Measurements from ENCODE around the gene AKAP11. TPM values are rescaled to one million over a fixed set of nuclear protein-coding genes. Genes with fewer than 3 reads are reported as not detected.

The AKAP11 gene
- total RNA-seq, 1 experiment from 2014 or later, result 17.2 TPM

Other genes starting within 250 kb of the AKAP11 start
- gene DGKH, start 223.5 kb upstream of the AKAP11 start, total RNA-seq (2014; rRNA removed; shearing (Covaris generic)), result 3.8 and 5.3 TPM in 2 replicates

All from A172 (cell line).